Activated naive CD4-positive, alpha-beta T cell treated with anti-CD3 and anti-CD28 coated beads, Interleukin-2, amount 50 U/mL, for 72 hours (primary cell): ENCODE results near the gene PIK3C2A. TPM values are rescaled to one million over a fixed set of nuclear protein-coding genes. Genes with fewer than 3 reads are reported as not detected.

Experiments
- ATAC-seq, 2 donors: fragments of 150-1000 bp; cut with Tn5 transposase; 2 replicates each; pipeline ENCODE4 v1.10.0; 2021; ENCODE audit warnings: mild to moderate bottlenecking in 2 of 2, moderate library complexity in 2 of 2
- DNase-seq, 2 donors: peaks; one replicate each; pipeline ENCODE4 v3.0.0; 2021 to 2022; ENCODE audit warnings: low spot score in 2 of 2
- H3K27ac Mint-ChIP-seq, 2 donors: one replicate each; pipeline ENCODE4 v1.8.0; 2022; ENCODE audit warnings: mild to moderate bottlenecking in 2 of 2, mixed read lengths in 2 of 2
- H3K36me3 Mint-ChIP-seq, 2 donors: one replicate each; pipeline ENCODE4 v1.8.0; 2022; ENCODE audit warnings: mixed read lengths in 2 of 2
- H3K9me3 Mint-ChIP-seq, 2 donors: one replicate each; pipeline ENCODE4 v1.8.0; 2022; ENCODE audit warnings: mixed read lengths in 2 of 2
- total RNA-seq, 2 donors: library from RNA; stranded (reverse); gene quantifications; one replicate each; pipeline ENCODE4 v1.2.3, GENCODE V29; 2022

The PIK3C2A gene
- total RNA-seq, 2 donors from 2014 or later = 24.0 to 29.2 TPM

- ATAC-seq = no peak
- peaks cover 7 to 10% of the 10 kb centered on the region in 2 donors for H3K36me3 Mint-ChIP-seq
Observed at GRCh38 chr11:17171916-17172315, 35.9 kb downstream of the PIK3C2A start.

GRCh38 chr11:17171343-17171742 is 36.4 kb downstream of the PIK3C2A start:
- no peak for ATAC-seq
- Mint-ChIP-seq H3K9me3 (no peaks in the 10 kb centered on the region), H3K27ac (no peak overlapping the region)

More at GRCh38 chr11:17171916-17172315, 35.9 kb downstream of the PIK3C2A start:
- no peak overlapping the region for H3K27ac Mint-ChIP-seq
- no peak for DNase-seq
- H3K9me3 Mint-ChIP-seq = no peaks in the 10 kb centered on the region

GRCh38 chr11:17169876-17170275 is 37.9 kb downstream of the PIK3C2A start:
- DNase-seq (no peak), ATAC-seq (no peak)
- Mint-ChIP-seq H3K9me3 (no peaks in the 10 kb centered on the region), H3K27ac (no peak overlapping the region), H3K36me3 (peaks cover 7 to 10% of the 10 kb centered on the region in 2 donors)

More at GRCh38 chr11:17171343-17171742, 36.4 kb downstream of the PIK3C2A start:
- H3K36me3 Mint-ChIP-seq = peaks cover 7 to 10% of the 10 kb centered on the region in 2 donors
- DNase-seq = no peak

GRCh38 chr11:17165247-17165890 is 42.4 kb downstream of the PIK3C2A start:
- ATAC-seq (no peak), DNase-seq (no peak)
- Mint-ChIP-seq H3K9me3 (no peaks in the 10 kb centered on the region), H3K36me3 (peaks cover 10 to 12% of the 10 kb centered on the region in 2 donors), H3K27ac (no peak overlapping the region)

GRCh38 chr11:17164361-17165246 is 43.2 kb downstream of the PIK3C2A start:
- DNase-seq (no peak), ATAC-seq (peak; percentile 46 to 68)
- no peak overlapping the region for H3K27ac Mint-ChIP-seq
- H3K36me3 Mint-ChIP-seq = peaks cover 10 to 12% of the 10 kb centered on the region in 2 donors
- H3K9me3 Mint-ChIP-seq = no peaks in the 10 kb centered on the region

GRCh38 chr11:17163736-17164135 is 44.0 kb downstream of the PIK3C2A start:
- peak overlapping the region in 1 of 2 donors; percentile 93 for H3K27ac Mint-ChIP-seq
- ATAC-seq (no peak), DNase-seq (no peak)
- H3K9me3 Mint-ChIP-seq = no peaks in the 10 kb centered on the region
- H3K36me3 Mint-ChIP-seq = peaks cover 6 to 12% of the 10 kb centered on the region in 2 donors

GRCh38 chr11:17163291-17163690 is 44.5 kb downstream of the PIK3C2A start:
- H3K36me3 Mint-ChIP-seq = peaks cover 4 to 12% of the 10 kb centered on the region in 2 donors
- H3K27ac Mint-ChIP-seq = no peak overlapping the region
- H3K9me3 Mint-ChIP-seq = no peaks in the 10 kb centered on the region
- DNase-seq (no peak), ATAC-seq (no peak)

- ATAC-seq (no peak), DNase-seq (no peak)
- Mint-ChIP-seq H3K27ac (no peak overlapping the region), H3K36me3 (peaks cover 0 to 5% of the 10 kb centered on the region in 2 donors), H3K9me3 (no peaks in the 10 kb centered on the region)
Observed at GRCh38 chr11:17162376-17162775, 45.4 kb downstream of the PIK3C2A start.

- H3K36me3 Mint-ChIP-seq = peaks cover 0 to 5% of the 10 kb centered on the region in 2 donors
- ATAC-seq (no peak), DNase-seq (no peak)
- H3K27ac Mint-ChIP-seq = no peak overlapping the region
- no peaks in the 10 kb centered on the region for H3K9me3 Mint-ChIP-seq
Observed at GRCh38 chr11:17161515-17161914, 46.3 kb downstream of the PIK3C2A start.

GRCh38 chr11:17159441-17159840 is 48.3 kb downstream of the PIK3C2A start:
- no peak overlapping the region for H3K27ac Mint-ChIP-seq
- no peaks in the 10 kb centered on the region for H3K9me3 Mint-ChIP-seq
- H3K36me3 Mint-ChIP-seq = peaks cover 0 to 13% of the 10 kb centered on the region in 2 donors
- DNase-seq = no peak
- ATAC-seq = no peak

Other genes starting within 250 kb of the PIK3C2A start
- 1 to 10 TPM; 3.6 to 5.7 TPM for gene PLEKHA7, start 193.6 kb downstream of the PIK3C2A start, total RNA-seq
- 1,000 to 10,000 TPM; 1,379 to 1,620 TPM for gene RPS13, start 130.3 kb downstream of the PIK3C2A start, total RNA-seq
- 100 to 1,000 TPM in 1 of 2 donors, 10 to 100 TPM in 1; 49.4 to 122 TPM for gene NUCB2, start 68.8 kb upstream of the PIK3C2A start, total RNA-seq
- 1 to 10 TPM in 1 of 2 donors, under 1 TPM in 1; 0.54 to 2.7 TPM for gene NCR3LG1, start 143.8 kb upstream of the PIK3C2A start, total RNA-seq
- under 1 TPM in 1 of 2 donors, not detected in 1; 0.43 TPM for gene KCNJ11, start 180.7 kb upstream of the PIK3C2A start, total RNA-seq